Endothelial cell of umbilical vein (primary cell): ENCODE data around the gene NR1H4.

ENCODE experiments used
- EZH2 ChIP-seq: IDR thresholded peaks from 2 replicates; pipeline ENCODE4 v1.6.1; 2012; ENCODE audit warnings: borderline replicate concordance, low read depth, mild to moderate bottlenecking, moderate library complexity, low read length, inconsistent platforms; ENCODE audit not compliant: severe bottlenecking
- GATA2 ChIP-seq: IDR thresholded peaks from 2 replicates; pipeline ENCODE4 v1.7.0; 2011; ENCODE audit warnings: low read depth, mild to moderate bottlenecking, moderate library complexity, mixed read lengths, low read length; ENCODE audit not compliant: insufficient read length, insufficient read depth
- JUN ChIP-seq: IDR thresholded peaks from 2 replicates; pipeline ENCODE4 v1.6.1; 2011; ENCODE audit warnings: borderline replicate concordance, low read depth; ENCODE audit not compliant: insufficient read length, insufficient read depth
- MYC ChIP-seq: IDR thresholded peaks from one replicate; pipeline ENCODE4 v1.6.1; 2011; ENCODE audit warnings: mild to moderate bottlenecking, low read depth, low read length
- POLR2A ChIP-seq: IDR thresholded peaks from 2 replicates; pipeline ENCODE4 v1.6.1; 2012; ENCODE audit warnings: low read depth, mild to moderate bottlenecking, control low read depth, low read length
- POLR2AphosphoS5 ChIP-seq: IDR thresholded peaks from 2 replicates; pipeline ENCODE4 v1.6.1; 2012; ENCODE audit warnings: low read depth, mild to moderate bottlenecking, control low read depth, low read length, moderate library complexity; ENCODE audit not compliant: insufficient read depth
- TF ChIP-seq, protein P1 (sequence below), 2 donors: IDR thresholded peaks; 1 replicate in 1 of 2; 2 replicates in 1 of 2; pipeline ENCODE4 v1.5.1; 2011; ENCODE audit warnings: low read length in 2 of 2, mild to moderate bottlenecking in 2 of 2, moderate library complexity in 2 of 2, control low read depth in 1 of 2, inconsistent platforms in 1 of 2, low read depth in 1 of 2; ENCODE audit not compliant: insufficient read depth in 1 of 2; ENCODE audit errors: extremely low read depth in 1 of 2

GRCh38 chr12:100521958-100522357 lies 48.3 kb downstream of the NR1H4 start:
- TF ChIP-seq MYC: no peak
- no peak for TF ChIP-seq GATA2
- TF ChIP-seq, protein P1, sequence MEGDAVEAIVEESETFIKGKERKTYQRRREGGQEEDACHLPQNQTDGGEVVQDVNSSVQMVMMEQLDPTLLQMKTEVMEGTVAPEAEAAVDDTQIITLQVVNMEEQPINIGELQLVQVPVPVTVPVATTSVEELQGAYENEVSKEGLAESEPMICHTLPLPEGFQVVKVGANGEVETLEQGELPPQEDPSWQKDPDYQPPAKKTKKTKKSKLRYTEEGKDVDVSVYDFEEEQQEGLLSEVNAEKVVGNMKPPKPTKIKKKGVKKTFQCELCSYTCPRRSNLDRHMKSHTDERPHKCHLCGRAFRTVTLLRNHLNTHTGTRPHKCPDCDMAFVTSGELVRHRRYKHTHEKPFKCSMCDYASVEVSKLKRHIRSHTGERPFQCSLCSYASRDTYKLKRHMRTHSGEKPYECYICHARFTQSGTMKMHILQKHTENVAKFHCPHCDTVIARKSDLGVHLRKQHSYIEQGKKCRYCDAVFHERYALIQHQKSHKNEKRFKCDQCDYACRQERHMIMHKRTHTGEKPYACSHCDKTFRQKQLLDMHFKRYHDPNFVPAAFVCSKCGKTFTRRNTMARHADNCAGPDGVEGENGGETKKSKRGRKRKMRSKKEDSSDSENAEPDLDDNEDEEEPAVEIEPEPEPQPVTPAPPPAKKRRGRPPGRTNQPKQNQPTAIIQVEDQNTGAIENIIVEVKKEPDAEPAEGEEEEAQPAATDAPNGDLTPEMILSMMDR (IDR thresholded peaks at IDR 0.05; ENCODE audit: extremely low read depth in 1 of 2, insufficient read depth in 1 of 2, low read depth in 1 of 2, low read length in 2 of 2): no peak
- TF ChIP-seq POLR2A: no peak
- no peak for TF ChIP-seq EZH2
- TF ChIP-seq POLR2AphosphoS5: no peak
- TF ChIP-seq JUN: no peak
